Natural killer cell (primary cell): Measurements from ENCODE around the gene ZMYM2. TPM values are rescaled to one million over a fixed set of nuclear protein-coding genes. Genes with fewer than 3 reads are reported as not detected.

ENCODE experiments used
- ATAC-seq, 3 donors: fragments of 150-1000 bp in 2 of 3; fragments of 200-7000 bp in 1 of 3; cut with Tn5 transposase; 1 replicate in 1 of 3; 2 replicates in 2 of 3; pipeline ENCODE4 v1.10.0; 2021; ENCODE audit warnings: mild to moderate bottlenecking in 2 of 3, moderate library complexity in 2 of 3
- DNase-seq, 2 donors: peaks; one replicate each; pipeline versions ENCODE4 v3.0.0 to v3.0.0-alpha.2; 2013 to 2021; ENCODE audit warnings: mixed read lengths in 1 of 2
- H3K27ac ChIP-seq: one replicate; pipeline ENCODE4 v1.5.1; 2013; ENCODE audit warnings: mild to moderate bottlenecking, low read length
- H3K27me3 ChIP-seq: one replicate; pipeline ENCODE4 v1.6.1; 2013; ENCODE audit warnings: low read length; ENCODE audit not compliant: control insufficient read depth, insufficient read depth
- H3K36me3 ChIP-seq: one replicate; pipeline ENCODE4 v1.6.1; 2013; ENCODE audit warnings: low read length; ENCODE audit not compliant: control insufficient read depth, insufficient read depth
- H3K4me1 ChIP-seq: one replicate; pipeline ENCODE4 v1.6.1; 2013; ENCODE audit warnings: low read length; ENCODE audit not compliant: control insufficient read depth, insufficient read depth
- H3K4me3 ChIP-seq: one replicate; pipeline ENCODE4 v1.5.1; 2013; ENCODE audit warnings: low read length
- H3K9me3 ChIP-seq: one replicate; pipeline ENCODE4 v1.6.1; 2013; ENCODE audit warnings: low read length; ENCODE audit not compliant: control insufficient read depth, insufficient read depth
- H3K27ac Mint-ChIP-seq, 2 donors: one replicate each; pipeline ENCODE4 v1.8.0; 2022; ENCODE audit warnings: mild to moderate bottlenecking in 2 of 2, mixed read lengths in 2 of 2, moderate library complexity in 1 of 2
- H3K27me3 Mint-ChIP-seq, 2 donors: one replicate each; pipeline ENCODE4 v1.8.0; 2022; ENCODE audit warnings: low read depth in 2 of 2, mixed read lengths in 2 of 2
- H3K36me3 Mint-ChIP-seq: one replicate; pipeline ENCODE4 v1.8.0; 2022; ENCODE audit warnings: mixed read lengths
- H3K4me1 Mint-ChIP-seq, 2 donors: one replicate each; pipeline ENCODE4 v1.8.0; 2022; ENCODE audit warnings: mixed read lengths in 2 of 2
- H3K4me3 Mint-ChIP-seq: one replicate; pipeline ENCODE4 v1.8.0; 2022; ENCODE audit warnings: mild to moderate bottlenecking, moderate library complexity, mixed read lengths
- H3K9me3 Mint-ChIP-seq, 2 donors: one replicate each; pipeline ENCODE4 v1.8.0; 2022; ENCODE audit warnings: mixed read lengths in 2 of 2
- CTCF ChIP-seq: fragments of 200-600 bp; IDR thresholded peaks from one replicate; pipeline ENCODE4 v1.8.0; 2022; ENCODE audit warnings: antibody characterized with exemption
- WGBS: methylation state at CpG from one replicate; pipeline ENCODE4 v1.1.7; 2013; ENCODE audit warnings: missing lambda C conversion rate; ENCODE audit not compliant: insufficient coverage; 5-methylcytosine and 5-hydroxymethylcytosine counted together
- intact Hi-C: fragments of 100-400 bp; cut with micrococcal nuclease; formaldehyde crosslinking; loops from one replicate; pipeline ENCODE4 v1.14.2; 2022
- total RNA-seq, 4 donors: library from RNA; stranded (reverse); fragments of 120-200 nt in 1 of 4; gene quantifications; one replicate each; pipeline versions ENCODE4 v1.2.3 to v1.2.4, GENCODE V29; 2013 to 2022

Gene ZMYM2
- total RNA-seq, 3 donors from 2014 or later (not counting 1 experiment from before 2014, with no cell fraction given) = 82.1 to 101 (median 87.0) TPM

DNA sequence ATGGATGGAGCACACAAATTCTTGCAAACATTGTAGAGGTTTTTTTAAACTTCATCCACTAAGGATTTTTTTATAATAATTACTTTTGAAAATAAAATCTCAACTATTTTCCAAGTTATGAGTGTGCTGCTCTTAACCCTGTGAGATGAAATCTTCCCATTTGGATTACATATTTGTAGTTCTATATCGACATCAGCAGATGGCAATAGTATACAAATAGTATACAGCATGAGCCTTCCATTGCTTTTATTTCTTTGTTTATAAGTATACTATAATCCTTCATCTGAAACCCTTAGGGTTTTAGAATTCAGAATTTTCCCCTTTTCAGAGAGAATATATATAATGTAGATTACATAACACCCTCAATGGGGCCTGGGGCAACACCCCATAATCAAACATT is 131.8 kb downstream of the ZMYM2 start:
- no peaks in the 10 kb centered on the region for H3K4me1 ChIP-seq
- no peaks in the 10 kb centered on the region for H3K9me3 ChIP-seq
- H3K27ac ChIP-seq = no peak overlapping the region
- H3K4me1 Mint-ChIP-seq = no peaks in the 10 kb centered on the region
- H3K27me3 ChIP-seq = no peaks in the 10 kb centered on the region
- no peak overlapping the region for H3K4me3 ChIP-seq
- WGBS = no CpG with 5 or more reads among the region's 1 CpG
- DNase-seq (peak in 1 of 2 donors; percentile 22), ATAC-seq (no peak)
- peak; percentile 12 for TF ChIP-seq CTCF
- intact Hi-C loops = loop anchor here (1.0 kb wide), 1 partner anchor 73 kb away; no protein-coding TSS in a partner anchor
- no peaks in the 10 kb centered on the region for H3K9me3 Mint-ChIP-seq
- peaks cover 6% of the 10 kb centered on the region for H3K36me3 ChIP-seq
- H3K27me3 Mint-ChIP-seq = no peaks in the 10 kb centered on the region
- no peak overlapping the region for H3K4me3 Mint-ChIP-seq
- H3K36me3 Mint-ChIP-seq = no peaks in the 10 kb centered on the region
- H3K27ac Mint-ChIP-seq = no peak overlapping the region

- no peaks in the 10 kb centered on the region for H3K36me3 ChIP-seq
- no peak overlapping the region for H3K4me3 ChIP-seq
- intact Hi-C loops = no loop called here
- no peak overlapping the region for H3K27ac Mint-ChIP-seq
- WGBS = 83% methylated on average over 6 of the region's 6 CpGs
- ATAC-seq = no peak
- peaks cover 13 to 20% of the 10 kb centered on the region in 2 donors for H3K27me3 Mint-ChIP-seq
- no peaks in the 10 kb centered on the region for H3K9me3 ChIP-seq
- no peak for TF ChIP-seq CTCF
- no peak for DNase-seq
- H3K36me3 Mint-ChIP-seq = no peaks in the 10 kb centered on the region
- H3K27ac ChIP-seq = no peak overlapping the region
- no peaks in the 10 kb centered on the region for H3K4me1 ChIP-seq
- no peak overlapping the region for H3K4me3 Mint-ChIP-seq
- H3K9me3 Mint-ChIP-seq = no peaks in the 10 kb centered on the region
- peaks cover 4% of the 10 kb centered on the region for H3K27me3 ChIP-seq
- H3K4me1 Mint-ChIP-seq = no peaks in the 10 kb centered on the region
Observed at GRCh38 chr13:20093951-20094350, 135.4 kb downstream of the ZMYM2 start.

DNA sequence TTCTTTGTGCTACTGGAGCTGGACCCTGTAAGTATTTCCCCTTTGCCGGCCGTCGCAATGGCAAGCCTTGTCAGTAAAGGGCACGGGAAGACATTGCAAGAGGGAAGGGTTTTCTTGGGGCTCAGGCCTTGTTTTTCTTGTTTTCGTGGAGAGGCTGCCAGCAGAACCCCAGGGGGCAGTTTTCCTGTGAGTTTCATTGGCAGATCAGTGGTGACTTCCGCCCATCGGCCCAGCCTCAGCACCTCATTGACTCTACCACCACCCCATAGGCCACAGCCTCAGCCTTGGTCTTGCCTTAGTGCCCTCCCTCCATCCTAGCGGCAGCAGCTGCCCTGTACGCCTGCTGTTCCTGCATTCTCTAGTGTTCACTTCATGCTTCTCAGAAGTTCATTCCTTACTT is 140.8 kb downstream of the ZMYM2 start:
- intact Hi-C loops = no loop called here
- DNase-seq = no peak
- no peaks in the 10 kb centered on the region for H3K4me1 Mint-ChIP-seq
- H3K27me3 ChIP-seq = peaks cover 4% of the 10 kb centered on the region
- no peak for TF ChIP-seq CTCF
- H3K27me3 Mint-ChIP-seq = peaks cover 41 to 49% of the 10 kb centered on the region in 2 donors
- H3K36me3 ChIP-seq = no peaks in the 10 kb centered on the region
- no peak overlapping the region for H3K27ac ChIP-seq
- no peaks in the 10 kb centered on the region for H3K4me1 ChIP-seq
- H3K9me3 ChIP-seq = no peaks in the 10 kb centered on the region
- H3K36me3 Mint-ChIP-seq = no peaks in the 10 kb centered on the region
- H3K4me3 ChIP-seq = no peak overlapping the region
- 73% methylated on average over 9 of the region's 9 CpGs for WGBS
- H3K4me3 Mint-ChIP-seq = no peak overlapping the region
- no peaks in the 10 kb centered on the region for H3K9me3 Mint-ChIP-seq
- H3K27ac Mint-ChIP-seq = no peak overlapping the region
- ATAC-seq = no peak
